Fibroblast of upper back skin (primary cell): ENCODE results near the gene NFATC2.

ENCODE experiments used
- DNase-seq: peaks from one replicate; pipeline ENCODE4 v3.0.0-alpha.2; 2013

The NFATC2 gene

DNA sequence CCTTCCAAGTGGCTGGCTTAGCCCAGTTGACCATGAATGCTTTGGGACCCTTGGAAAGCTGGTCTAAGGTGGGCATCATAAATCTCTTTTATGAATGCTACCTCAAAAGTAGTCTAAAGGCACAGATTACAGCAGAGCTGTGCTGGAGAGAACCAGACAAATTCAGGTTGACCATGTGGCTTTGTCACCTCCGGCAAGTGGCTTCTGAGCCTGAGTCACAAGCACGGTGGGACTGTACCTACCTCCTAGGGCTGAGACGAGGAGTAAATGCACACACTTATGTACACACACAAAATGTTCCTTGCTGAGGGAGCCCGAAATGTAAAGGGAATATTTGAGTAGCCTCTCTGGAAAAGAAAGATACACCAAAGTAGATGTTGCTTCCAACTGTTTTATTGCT, 155.9 kb downstream of the NFATC2 start:
- no peak for DNase-seq

- DNase-seq = peak; percentile 36
Measured at GRCh38 chr20:51385646-51386530, 156.6 kb downstream of the NFATC2 start.

DNA sequence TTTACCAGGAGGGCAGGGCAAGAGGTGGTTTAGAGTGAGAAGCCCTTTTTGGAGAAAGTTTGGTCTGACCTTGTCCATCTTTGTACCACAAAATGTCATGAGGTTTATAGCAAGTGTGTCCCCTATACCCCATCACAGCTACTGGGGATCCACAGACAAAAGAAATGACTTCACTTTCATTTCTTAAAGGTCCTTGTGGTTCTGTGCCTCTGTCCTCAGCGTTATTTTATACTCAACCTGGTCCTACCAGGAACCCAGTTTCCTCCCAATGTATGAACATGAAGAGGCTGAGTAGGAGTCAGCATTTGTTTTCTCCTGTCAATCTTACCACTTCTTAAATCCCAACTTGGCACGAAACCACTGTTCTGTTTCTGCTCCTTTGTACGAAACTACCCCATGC, 157.6 kb downstream of the NFATC2 start:
- DNase-seq = no peak

DNA sequence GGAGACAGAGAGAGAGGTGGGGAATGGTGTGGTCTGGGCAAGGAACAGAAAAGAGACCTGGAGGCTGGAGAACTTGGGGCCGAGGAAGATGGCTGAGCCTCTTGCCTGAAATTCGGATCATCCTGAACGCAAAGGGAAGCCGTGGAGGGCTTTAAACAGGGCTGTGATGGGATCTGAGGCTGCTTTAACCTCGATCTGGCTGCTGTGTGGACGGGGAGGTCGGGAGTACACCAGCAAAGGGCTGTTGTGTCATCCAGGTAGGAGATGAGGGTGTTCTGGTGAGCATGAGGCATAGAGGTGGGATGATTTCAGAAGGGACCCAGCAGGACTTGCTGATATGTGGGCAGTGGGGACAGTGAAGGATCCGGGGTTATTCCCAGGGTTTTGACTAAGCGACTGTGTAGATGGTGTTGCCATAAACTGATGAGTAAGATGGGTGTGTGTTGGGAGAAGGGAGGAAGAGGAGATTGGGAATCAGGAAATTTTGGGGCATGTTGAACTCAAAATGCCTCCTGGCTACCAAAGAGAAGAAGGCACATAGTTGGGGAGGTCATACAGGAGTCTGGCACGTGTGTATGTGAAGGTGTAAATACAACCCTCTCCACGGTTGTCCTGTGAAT, 158.5 kb downstream of the NFATC2 start:
- DNase-seq = no peak

- DNase-seq = peak; percentile 38
Measured at GRCh38 chr20:51382986-51383821, 159.3 kb downstream of the NFATC2 start.

GRCh38 chr20:51382111-51382985, 160.2 kb downstream of the NFATC2 start:
- DNase-seq = no peak

DNA sequence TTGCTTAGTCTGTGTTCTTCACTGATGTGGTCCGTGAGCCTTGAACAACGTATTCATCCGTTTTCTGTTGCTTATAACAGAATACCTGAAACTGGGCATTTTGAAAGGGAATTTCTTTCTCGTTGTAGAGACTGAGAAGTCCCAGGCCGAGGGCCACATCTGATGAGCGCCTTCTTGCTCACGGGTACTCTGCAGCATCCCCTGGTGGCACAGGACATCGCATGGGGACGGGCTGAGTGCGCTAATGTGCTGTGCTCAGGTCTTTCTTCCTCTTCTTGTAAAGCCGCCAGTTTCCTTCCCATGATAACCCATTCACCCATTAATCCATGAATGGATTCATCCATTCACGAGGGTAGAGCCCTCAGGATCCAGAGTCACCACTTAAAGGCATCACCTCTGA, 161.0 kb downstream of the NFATC2 start:
- DNase-seq = no peak

- no peak for DNase-seq
Measured at GRCh38 chr20:51380401-51381385, 161.8 kb downstream of the NFATC2 start.

DNA sequence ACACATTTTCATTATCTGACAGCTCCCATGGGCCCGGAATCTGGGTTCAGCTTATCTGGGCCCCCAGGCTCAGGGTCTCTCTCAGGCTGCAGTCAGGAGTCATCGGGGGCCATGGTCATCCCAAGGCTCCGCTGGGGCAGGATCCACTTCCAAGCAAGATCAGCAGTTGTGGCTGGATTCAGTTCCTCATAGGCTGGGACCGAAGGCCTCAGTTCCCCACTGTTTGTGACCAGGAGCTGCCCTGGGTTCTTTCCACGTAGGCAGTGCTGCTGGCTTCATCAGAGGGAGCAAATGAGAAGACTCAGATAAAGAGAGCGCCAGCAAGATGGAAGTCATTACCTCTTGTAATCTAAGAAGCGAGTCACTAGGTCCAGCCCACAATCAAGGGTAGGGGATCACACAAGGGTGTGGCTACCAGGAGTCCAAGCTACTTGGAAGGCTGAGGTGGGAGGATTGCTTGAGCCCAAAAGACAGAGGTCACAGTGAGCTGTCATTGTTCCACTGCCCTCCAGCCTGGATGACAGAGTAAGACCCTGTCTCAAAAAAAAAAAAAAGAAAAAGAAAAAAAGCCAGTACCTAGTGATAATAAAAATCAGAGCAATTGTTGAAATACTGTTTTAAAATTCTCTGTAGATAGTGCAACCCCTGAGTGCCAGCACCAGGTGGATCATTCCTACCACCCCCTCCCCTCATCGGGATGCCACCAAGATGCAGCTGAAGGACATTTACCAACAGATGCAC, 162.7 kb downstream of the NFATC2 start:
- DNase-seq = no peak

DNA sequence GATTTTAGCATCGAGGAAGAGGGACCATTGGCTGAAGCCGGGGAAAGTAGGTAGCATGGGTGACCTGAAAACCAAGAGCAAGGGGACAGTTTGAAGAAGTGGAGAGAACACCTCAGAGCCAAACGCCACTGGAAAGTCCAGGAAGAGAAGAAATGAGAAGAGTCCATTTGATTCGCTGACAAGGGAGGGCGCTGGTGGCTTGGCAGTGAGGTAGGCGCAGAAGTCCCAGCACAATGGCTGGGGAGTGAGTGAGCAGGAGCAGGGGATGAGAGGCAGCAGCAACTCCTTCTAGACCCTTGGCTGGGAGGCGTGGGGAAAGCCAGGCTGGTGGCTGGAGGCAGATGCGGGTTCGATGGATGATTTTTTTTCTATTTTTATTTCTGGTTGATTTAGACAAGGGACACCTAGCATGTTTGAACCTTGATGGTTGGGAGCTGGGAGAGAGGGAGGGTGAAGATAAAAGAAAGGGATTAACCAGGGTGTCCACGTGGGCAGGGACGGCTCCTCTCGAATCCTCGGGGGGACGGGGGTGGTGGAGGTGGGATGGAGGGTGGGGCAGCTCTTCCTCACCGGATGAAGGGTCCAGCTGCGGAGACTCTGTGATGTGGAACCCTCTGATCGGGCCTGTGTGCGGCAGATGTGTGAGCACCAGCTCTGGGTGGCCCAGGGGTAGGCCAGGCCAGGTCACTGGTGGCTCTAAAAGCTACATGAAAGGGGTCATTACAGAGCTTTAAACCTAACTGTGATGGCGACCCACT, 164.2 kb downstream of the NFATC2 start:
- no peak for DNase-seq

- no peak for DNase-seq
Measured at GRCh38 chr20:51377132-51377531, 165.4 kb downstream of the NFATC2 start.

GRCh38 chr20:51376111-51376510, 166.4 kb downstream of the NFATC2 start:
- DNase-seq = no peak

GRCh38 chr20:51375561-51375960, 167.0 kb downstream of the NFATC2 start:
- no peak for DNase-seq

GRCh38 chr20:51374961-51375360, 167.6 kb downstream of the NFATC2 start:
- no peak for DNase-seq

DNA sequence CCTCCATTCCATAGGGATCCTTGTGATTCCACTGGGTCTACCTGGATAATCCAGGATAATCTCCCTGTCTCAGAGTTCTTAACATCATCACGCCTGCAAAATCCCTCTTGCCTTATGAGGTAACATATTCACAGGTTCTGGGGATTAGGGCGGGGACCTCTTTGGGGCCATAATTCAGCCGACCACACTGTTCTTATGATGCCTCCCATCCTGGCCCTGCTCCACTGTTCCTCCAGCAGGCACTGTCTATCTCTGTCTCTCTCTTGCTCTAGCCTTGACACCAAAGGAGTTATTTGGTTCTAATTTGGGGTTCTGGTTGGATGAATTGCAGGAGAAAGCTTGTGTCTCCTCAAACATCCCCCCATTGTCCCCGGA, 168.1 kb downstream of the NFATC2 start:
- no peak for DNase-seq

DNA sequence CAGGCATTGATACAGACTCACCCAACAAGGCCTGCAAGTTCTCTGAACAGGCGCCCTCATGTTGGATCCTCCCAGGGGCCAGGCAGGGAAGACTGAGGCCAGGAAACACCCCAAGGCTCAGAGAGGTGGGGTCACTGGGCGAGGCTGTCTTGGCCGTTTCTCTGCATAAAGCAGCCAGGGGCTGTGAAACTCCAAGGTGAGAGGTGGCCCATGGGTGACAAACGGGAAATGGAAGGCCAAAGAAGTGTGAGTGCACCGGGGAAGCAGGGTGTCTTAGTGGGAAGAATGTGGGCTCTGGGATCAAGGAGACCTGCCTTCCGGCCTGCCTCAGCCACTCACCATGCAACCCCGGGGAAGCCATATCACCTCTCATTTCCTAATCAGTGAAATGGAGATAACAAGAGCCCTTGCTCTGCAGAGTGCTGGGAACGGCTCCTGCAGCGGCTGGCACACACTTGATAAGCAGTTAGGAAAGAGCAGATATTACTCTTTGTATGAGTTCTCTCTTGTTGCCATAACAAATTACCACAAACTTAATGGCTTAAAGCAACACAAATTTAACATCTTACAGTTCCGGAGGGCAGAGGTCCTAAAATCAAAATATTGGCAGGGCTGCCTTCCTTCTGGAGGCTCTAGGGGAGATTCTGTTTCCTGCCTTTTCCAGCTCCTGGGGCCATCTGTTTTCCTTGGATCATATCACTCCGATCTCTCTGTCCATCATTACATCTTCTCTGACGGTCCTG, 168.6 kb downstream of the NFATC2 start:
- DNase-seq = no peak

DNA sequence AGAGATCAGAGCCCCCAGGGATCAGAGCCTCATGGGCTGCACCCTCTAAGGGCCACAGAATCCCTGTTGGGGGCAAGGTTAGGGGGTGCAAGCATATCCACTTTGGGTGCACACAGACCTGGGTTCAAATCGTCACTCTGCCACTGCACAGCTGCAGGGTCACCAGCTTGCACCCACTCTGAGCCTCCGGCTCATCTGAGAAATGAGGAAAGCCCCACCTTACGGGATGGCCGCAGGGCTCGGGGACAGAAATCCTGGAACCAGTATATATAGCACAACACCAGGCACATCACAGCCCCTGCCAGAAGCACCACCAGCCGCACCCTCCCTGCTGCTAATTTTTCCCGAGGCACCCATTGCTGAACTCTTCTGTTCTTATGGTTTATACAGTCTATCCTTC, 169.6 kb downstream of the NFATC2 start:
- DNase-seq = no peak

GRCh38 chr20:51372176-51372803, 170.2 kb downstream of the NFATC2 start:
- peak; percentile 70 for DNase-seq

GRCh38 chr20:51371720-51372119, 170.8 kb downstream of the NFATC2 start:
- DNase-seq = no peak
